Activated CD4-positive, alpha-beta T cell treated with anti-CD3 and anti-CD28 coated beads, Interleukin-2, amount 10 ng/mL, durations not matched to agents 7 days and 5 days (primary cell): ENCODE measurements around the gene VOPP1. TPM values are rescaled to one million over a fixed set of nuclear protein-coding genes. Genes with fewer than 3 reads are reported as not detected.

ENCODE experiments used
- CTCF ChIA-PET: fragments of 350-600 bp; sonication (Branson Sonifier 250); formaldehyde crosslinking; loops from one replicate; lab custom pipeline; 2021; ENCODE audit warnings: antibody characterized with exemption; lab: Charles Lee
- POLR2A ChIA-PET: fragments of 350-600 bp; sonication (Branson Sonifier 250); formaldehyde crosslinking; loops from one replicate; lab custom pipeline; 2021; ENCODE audit warnings: antibody characterized with exemption; lab: Charles Lee
- DNase-seq: peaks from one replicate; pipeline ENCODE4 v3.0.0-alpha.2; 2020
- H3K27ac Mint-ChIP-seq: one replicate; pipeline ENCODE4 v1.8.0; 2021; ENCODE audit warnings: mild to moderate bottlenecking, moderate library complexity, mixed read lengths
- H3K27me3 Mint-ChIP-seq: one replicate; pipeline ENCODE4 v1.8.0; 2021; ENCODE audit warnings: mixed read lengths
- H3K36me3 Mint-ChIP-seq: one replicate; pipeline ENCODE4 v1.8.0; 2021; ENCODE audit warnings: low read depth, mixed read lengths
- H3K4me1 Mint-ChIP-seq: one replicate; pipeline ENCODE4 v1.8.0; 2021; ENCODE audit warnings: mixed read lengths
- H3K4me3 Mint-ChIP-seq: one replicate; pipeline ENCODE4 v1.8.0; 2021; ENCODE audit warnings: mild to moderate bottlenecking, moderate library complexity, mixed read lengths
- H3K9me3 Mint-ChIP-seq: one replicate; pipeline ENCODE4 v1.8.0; 2021; ENCODE audit warnings: mixed read lengths
- total RNA-seq, 2 experiments: library from RNA; stranded (reverse); gene quantifications; one replicate each; pipeline ENCODE4 v1.2.3, GENCODE V29; 2021

Gene VOPP1
- total RNA-seq, 2 experiments from 2014 or later, result 74.5 to 77.2 TPM

DNA sequence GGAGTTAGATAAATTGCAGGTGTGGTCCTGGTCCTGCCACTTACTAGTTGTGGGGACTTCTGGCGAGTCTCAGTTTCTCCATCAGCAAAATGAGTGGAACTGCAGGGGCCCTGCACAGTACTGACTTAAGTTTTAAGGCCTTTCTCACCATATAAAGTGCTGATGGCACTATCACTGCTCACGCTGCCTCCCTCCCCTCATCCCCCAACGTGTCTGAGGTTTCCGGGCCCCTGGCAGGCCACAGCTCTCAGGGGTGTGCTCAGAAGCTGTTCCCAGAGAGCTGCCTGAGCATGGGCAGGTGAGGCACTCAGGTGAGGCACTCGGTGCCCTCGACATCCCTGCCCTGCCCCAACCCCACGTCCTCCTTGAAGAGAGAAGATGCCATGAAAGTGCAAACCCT is 74.2 kb downstream of the VOPP1 start:
- POLR2A ChIA-PET, result no interaction called here
- Mint-ChIP-seq H3K27me3 (no peaks in the 10 kb centered on the region), H3K4me3 (no peak overlapping the region), H3K9me3 (no peaks in the 10 kb centered on the region), H3K36me3 (peaks cover 26% of the 10 kb centered on the region), H3K27ac (peak overlapping the region; percentile 43), H3K4me1 (peaks cover 20% of the 10 kb centered on the region)
- CTCF ChIA-PET, result no interaction called here
- no peak for DNase-seq

- Mint-ChIP-seq H3K9me3 (no peaks in the 10 kb centered on the region), H3K4me3 (no peak overlapping the region), H3K36me3 (peaks cover 25% of the 10 kb centered on the region), H3K27me3 (no peaks in the 10 kb centered on the region), H3K27ac (no peak overlapping the region), H3K4me1 (peaks cover 19% of the 10 kb centered on the region)
- ChIA-PET POLR2A (interaction anchor here (0.6 kb wide), 1 partner anchor 47 kb away, joined by 4 read pairs; no protein-coding TSS in a partner anchor), CTCF (interaction anchor here (2.5 kb wide), 1 partner anchor 9 kb away, joined by 6 read pairs; no protein-coding TSS in a partner anchor)
- DNase-seq, result no peak
Measured at GRCh38 chr7:55497521-55497920, 74.8 kb downstream of the VOPP1 start.

DNA sequence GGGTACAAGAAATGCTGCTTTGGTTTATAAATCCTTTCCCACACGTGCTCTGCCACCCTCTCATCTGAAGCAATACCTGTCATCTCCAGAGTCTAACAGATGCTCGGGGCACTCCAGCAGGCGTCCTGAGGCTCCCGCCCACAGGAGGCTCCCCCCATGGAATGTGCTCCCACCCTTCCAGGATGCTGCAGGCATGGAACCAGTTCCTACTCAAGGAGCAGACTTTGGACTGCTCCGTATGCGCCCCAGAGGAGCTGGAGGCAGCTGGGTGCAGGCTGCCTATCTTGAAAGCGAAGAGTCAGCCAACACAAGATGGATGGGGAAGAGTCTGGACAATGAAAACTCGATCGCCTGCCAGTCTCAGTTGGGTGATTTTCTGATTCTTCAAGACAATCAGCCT is 75.4 kb downstream of the VOPP1 start:
- Mint-ChIP-seq H3K27ac (no peak overlapping the region), H3K4me3 (no peak overlapping the region), H3K4me1 (peaks cover 19% of the 10 kb centered on the region), H3K27me3 (no peaks in the 10 kb centered on the region), H3K9me3 (no peaks in the 10 kb centered on the region), H3K36me3 (peaks cover 22% of the 10 kb centered on the region)
- DNase-seq, result no peak
- CTCF ChIA-PET, result interaction anchor here (1.8 to 2.5 kb wide), 2 partner anchors 10 to 37 kb away, joined by 3 to 6 read pairs; no protein-coding TSS in a partner anchor
- POLR2A ChIA-PET, result no interaction called here

DNA sequence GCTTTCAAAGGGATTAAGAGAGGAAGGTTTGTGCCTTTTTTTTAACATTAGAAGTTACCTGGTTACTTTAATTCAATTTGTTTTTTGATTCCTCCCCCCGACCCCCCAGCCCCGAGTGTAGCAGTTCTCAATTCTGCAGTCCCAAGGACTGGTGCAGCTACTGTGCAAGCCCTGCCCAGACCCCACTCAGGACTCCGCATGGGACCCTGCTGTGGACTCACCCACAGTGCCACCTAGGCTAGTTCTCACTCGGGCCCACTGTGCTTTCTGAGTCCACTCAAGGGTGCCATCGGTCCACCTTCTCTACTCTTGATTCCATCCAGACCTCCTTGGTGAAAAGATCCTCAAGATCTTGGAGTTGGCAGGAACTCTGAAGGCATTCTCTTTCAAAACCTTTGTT is 77.4 kb downstream of the VOPP1 start:
- DNase-seq, result no peak
- Mint-ChIP-seq H3K4me3 (no peak overlapping the region), H3K27ac (no peak overlapping the region), H3K9me3 (no peaks in the 10 kb centered on the region), H3K4me1 (peaks cover 20% of the 10 kb centered on the region), H3K36me3 (peaks cover 28% of the 10 kb centered on the region), H3K27me3 (no peaks in the 10 kb centered on the region)
- POLR2A ChIA-PET, result no interaction called here
- CTCF ChIA-PET, result interaction anchor here (1.8 to 2.5 kb wide), 2 partner anchors 12 to 35 kb away, joined by 3 to 6 read pairs; no protein-coding TSS in a partner anchor

DNA sequence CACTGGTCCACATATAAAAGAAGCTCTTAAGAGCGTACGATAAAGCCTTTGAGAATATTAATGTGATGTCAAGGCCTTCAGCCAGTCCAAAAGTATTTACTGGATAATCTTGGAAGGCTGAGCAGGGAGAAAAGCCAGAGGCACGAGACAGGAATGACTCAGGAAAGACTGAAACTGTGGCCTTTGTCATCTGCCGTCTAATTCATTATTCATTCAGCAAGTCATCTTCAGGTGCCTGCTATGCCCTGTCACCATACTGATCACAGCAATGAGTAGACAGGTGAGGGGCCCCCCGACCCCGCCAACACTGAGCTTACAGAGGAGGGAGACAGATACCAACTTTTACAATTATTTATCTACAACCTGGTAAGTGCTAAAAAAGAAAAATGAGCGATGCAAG is 78.9 kb downstream of the VOPP1 start:
- Mint-ChIP-seq H3K27me3 (no peaks in the 10 kb centered on the region), H3K27ac (no peak overlapping the region), H3K4me1 (peaks cover 24% of the 10 kb centered on the region), H3K9me3 (no peaks in the 10 kb centered on the region), H3K36me3 (peaks cover 42% of the 10 kb centered on the region), H3K4me3 (no peak overlapping the region)
- no peak for DNase-seq
- POLR2A ChIA-PET, result no interaction called here
- CTCF ChIA-PET, result interaction anchor here (0.6 to 1.5 kb wide), 2 partner anchors 16 to 25 kb away, joined by 3 to 5 read pairs; no protein-coding TSS in a partner anchor

DNA sequence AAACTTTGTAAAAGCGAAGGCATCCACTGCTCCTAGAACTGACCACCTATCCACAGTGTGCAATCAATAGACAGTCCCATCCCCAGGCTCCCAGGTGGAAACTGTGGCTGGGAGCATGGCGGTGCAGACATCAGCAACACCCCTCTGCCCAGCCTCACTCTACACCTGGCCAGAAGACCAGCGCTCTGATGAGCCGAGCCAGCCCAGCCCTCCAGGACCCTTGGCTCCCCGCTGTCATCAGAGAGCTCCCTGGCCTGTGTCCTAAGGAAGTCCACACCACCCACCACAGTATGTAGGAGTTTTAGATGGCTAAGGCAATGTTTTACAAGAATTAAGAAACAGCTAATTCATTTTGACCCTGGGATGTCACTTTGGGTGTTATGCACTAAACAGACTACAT is 81.0 kb downstream of the VOPP1 start:
- no peak for DNase-seq
- POLR2A ChIA-PET, result no interaction called here
- CTCF ChIA-PET, result no interaction called here

GRCh38 chr7:55490099-55490498 is 82.2 kb downstream of the VOPP1 start:
- no peak overlapping the region for H3K4me3 Mint-ChIP-seq
- CTCF ChIA-PET, result interaction anchor here (0.5 to 1.5 kb wide), 3 partner anchors 14 to 141 kb away, joined by 3 to 4 read pairs (median 3); no protein-coding TSS in a partner anchor
- H3K9me3 Mint-ChIP-seq, result no peaks in the 10 kb centered on the region
- DNase-seq, result no peak
- peak overlapping the region; percentile 22 for H3K27ac Mint-ChIP-seq
- POLR2A ChIA-PET, result interaction anchor here (0.7 kb wide), 1 partner anchor 357 kb away, joined by 3 read pairs; no protein-coding TSS in a partner anchor
- H3K36me3 Mint-ChIP-seq, result peaks cover 60% of the 10 kb centered on the region
- no peaks in the 10 kb centered on the region for H3K27me3 Mint-ChIP-seq
- peaks cover 39% of the 10 kb centered on the region for H3K4me1 Mint-ChIP-seq

More for the DNA sequence above, 81.0 kb downstream of the VOPP1 start:
- Mint-ChIP-seq H3K4me3 (no peak overlapping the region), H3K27me3 (no peaks in the 10 kb centered on the region), H3K4me1 (peaks cover 32% of the 10 kb centered on the region), H3K27ac (no peak overlapping the region), H3K36me3 (peaks cover 58% of the 10 kb centered on the region), H3K9me3 (no peaks in the 10 kb centered on the region)

GRCh38 chr7:55489552-55489951 is 82.8 kb downstream of the VOPP1 start:
- DNase-seq, result no peak
- CTCF ChIA-PET, result interaction anchor here (1.1 to 1.9 kb wide), 3 partner anchors 10 to 29 kb away, joined by 3 to 6 read pairs (median 4); no protein-coding TSS in a partner anchor
- peak overlapping the region; percentile 63 for H3K27ac Mint-ChIP-seq
- H3K4me1 Mint-ChIP-seq, result peaks cover 44% of the 10 kb centered on the region
- H3K9me3 Mint-ChIP-seq, result no peaks in the 10 kb centered on the region
- peaks cover 62% of the 10 kb centered on the region for H3K36me3 Mint-ChIP-seq
- no peaks in the 10 kb centered on the region for H3K27me3 Mint-ChIP-seq
- POLR2A ChIA-PET, result interaction anchor here (0.7 kb wide), 1 partner anchor 356 kb away, joined by 3 read pairs; no protein-coding TSS in a partner anchor
- H3K4me3 Mint-ChIP-seq, result no peak overlapping the region

GRCh38 chr7:55488804-55489340 is 83.4 kb downstream of the VOPP1 start:
- ChIA-PET CTCF (interaction anchor here (1.5 to 1.9 kb wide), 2 partner anchors 9 to 30 kb away, joined by 3 to 6 read pairs; no protein-coding TSS in a partner anchor), POLR2A (no interaction called here)
- H3K9me3 Mint-ChIP-seq, result no peaks in the 10 kb centered on the region
- no peaks in the 10 kb centered on the region for H3K27me3 Mint-ChIP-seq
- DNase-seq, result no peak
- H3K4me1 Mint-ChIP-seq, result peaks cover 51% of the 10 kb centered on the region
- H3K27ac Mint-ChIP-seq, result peak overlapping the region; percentile 79
- H3K4me3 Mint-ChIP-seq, result no peak overlapping the region
- H3K36me3 Mint-ChIP-seq, result peaks cover 66% of the 10 kb centered on the region

DNA sequence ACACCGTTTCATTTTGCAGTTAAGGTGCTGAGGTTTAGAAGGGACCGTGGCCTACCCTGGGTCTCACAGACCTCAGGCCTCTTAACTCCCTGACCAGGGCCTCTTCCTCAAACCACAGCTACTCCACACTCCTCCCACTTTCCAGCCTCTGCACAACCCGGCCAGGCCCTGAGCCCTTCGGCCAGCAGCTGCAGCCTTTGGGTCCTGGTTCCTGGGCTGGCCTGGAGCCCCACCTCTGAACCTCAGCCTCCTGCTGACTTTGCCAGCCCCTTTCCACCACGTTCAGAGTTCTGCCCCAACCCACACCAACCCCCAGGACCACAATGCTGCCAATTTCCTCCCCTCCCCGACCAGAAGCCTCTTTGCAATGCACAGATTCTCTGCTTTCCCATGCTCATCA is 84.1 kb downstream of the VOPP1 start:
- H3K4me3 Mint-ChIP-seq, result no peak overlapping the region
- H3K27me3 Mint-ChIP-seq, result no peaks in the 10 kb centered on the region
- peaks cover 58% of the 10 kb centered on the region for H3K4me1 Mint-ChIP-seq
- H3K36me3 Mint-ChIP-seq, result peaks cover 67% of the 10 kb centered on the region
- ChIA-PET CTCF (interaction anchor here (0.9 to 1.9 kb wide), 2 partner anchors 9 to 28 kb away, joined by 4 to 6 read pairs; no protein-coding TSS in a partner anchor), POLR2A (no interaction called here)
- no peaks in the 10 kb centered on the region for H3K9me3 Mint-ChIP-seq
- no peak for DNase-seq
- H3K27ac Mint-ChIP-seq, result peak overlapping the region; percentile 79

GRCh38 chr7:55486991-55487390 is 85.3 kb downstream of the VOPP1 start:
- H3K27me3 Mint-ChIP-seq, result no peaks in the 10 kb centered on the region
- POLR2A ChIA-PET, result no interaction called here
- no peaks in the 10 kb centered on the region for H3K9me3 Mint-ChIP-seq
- H3K4me3 Mint-ChIP-seq, result no peak overlapping the region
- DNase-seq, result no peak
- CTCF ChIA-PET, result interaction anchor here (0.9 kb wide), 1 partner anchor 29 kb away, joined by 4 read pairs; no protein-coding TSS in a partner anchor
- H3K4me1 Mint-ChIP-seq, result peaks cover 68% of the 10 kb centered on the region
- H3K36me3 Mint-ChIP-seq, result peaks cover 65% of the 10 kb centered on the region
- H3K27ac Mint-ChIP-seq, result no peak overlapping the region

- ChIA-PET POLR2A (no interaction called here), CTCF (no interaction called here)
- peaks cover 74% of the 10 kb centered on the region for H3K4me1 Mint-ChIP-seq
- no peak overlapping the region for H3K4me3 Mint-ChIP-seq
- DNase-seq, result no peak
- peak overlapping the region; percentile 10 for H3K27ac Mint-ChIP-seq
- no peaks in the 10 kb centered on the region for H3K9me3 Mint-ChIP-seq
- no peaks in the 10 kb centered on the region for H3K27me3 Mint-ChIP-seq
- H3K36me3 Mint-ChIP-seq, result peaks cover 67% of the 10 kb centered on the region
Measured at GRCh38 chr7:55486192-55486590, 86.1 kb downstream of the VOPP1 start.

DNA sequence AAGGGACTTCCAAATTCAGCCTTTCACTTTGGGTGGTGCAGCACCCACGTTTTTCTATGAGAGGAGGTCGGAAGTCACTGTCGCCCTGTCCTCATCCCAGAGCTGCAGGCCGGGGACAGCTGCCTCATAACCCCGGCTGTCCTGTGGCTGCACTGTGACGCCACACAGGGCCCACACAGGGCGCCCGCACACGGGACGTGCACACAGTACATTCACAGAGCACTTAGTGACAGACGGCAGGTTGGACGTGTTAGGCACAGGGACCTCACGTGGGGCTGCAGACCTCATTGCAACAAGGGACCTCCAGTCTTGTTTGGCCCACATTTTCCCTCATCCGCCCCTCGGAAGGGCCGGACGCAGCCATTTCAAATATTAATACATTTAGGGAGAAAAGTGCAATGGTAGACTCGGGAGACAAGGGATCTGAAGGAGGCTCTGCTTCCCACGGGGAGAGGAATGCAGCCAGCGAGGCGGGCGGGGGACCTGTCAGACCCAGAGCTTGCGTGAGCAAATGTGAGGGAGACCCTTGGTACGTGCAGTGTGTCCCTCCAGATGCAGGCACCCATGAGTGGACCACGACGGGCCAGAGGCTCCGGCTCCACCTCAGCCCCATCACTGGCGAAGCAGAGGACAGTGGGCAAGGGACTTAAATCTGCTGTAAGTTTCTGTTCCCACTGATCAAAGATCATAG is 86.7 kb downstream of the VOPP1 start:
- peaks cover 71% of the 10 kb centered on the region for H3K36me3 Mint-ChIP-seq
- no peak overlapping the region for H3K4me3 Mint-ChIP-seq
- ChIA-PET CTCF (no interaction called here), POLR2A (no interaction called here)
- no peaks in the 10 kb centered on the region for H3K9me3 Mint-ChIP-seq
- no peak for DNase-seq
- no peak overlapping the region for H3K27ac Mint-ChIP-seq
- H3K27me3 Mint-ChIP-seq, result no peaks in the 10 kb centered on the region
- peaks cover 79% of the 10 kb centered on the region for H3K4me1 Mint-ChIP-seq
